GM18517 (cell line): ENCODE measurements around the gene CLSTN3.

Source experiments
- ATAC-seq: cut with Tn5 transposase; IDR thresholded peaks from one replicate; pipeline ENCODE4 v1.9.1; 2021; ENCODE audit warnings: mild to moderate bottlenecking, moderate library complexity; ENCODE audit not compliant: unreplicated experiment

Gene CLSTN3

DNA sequence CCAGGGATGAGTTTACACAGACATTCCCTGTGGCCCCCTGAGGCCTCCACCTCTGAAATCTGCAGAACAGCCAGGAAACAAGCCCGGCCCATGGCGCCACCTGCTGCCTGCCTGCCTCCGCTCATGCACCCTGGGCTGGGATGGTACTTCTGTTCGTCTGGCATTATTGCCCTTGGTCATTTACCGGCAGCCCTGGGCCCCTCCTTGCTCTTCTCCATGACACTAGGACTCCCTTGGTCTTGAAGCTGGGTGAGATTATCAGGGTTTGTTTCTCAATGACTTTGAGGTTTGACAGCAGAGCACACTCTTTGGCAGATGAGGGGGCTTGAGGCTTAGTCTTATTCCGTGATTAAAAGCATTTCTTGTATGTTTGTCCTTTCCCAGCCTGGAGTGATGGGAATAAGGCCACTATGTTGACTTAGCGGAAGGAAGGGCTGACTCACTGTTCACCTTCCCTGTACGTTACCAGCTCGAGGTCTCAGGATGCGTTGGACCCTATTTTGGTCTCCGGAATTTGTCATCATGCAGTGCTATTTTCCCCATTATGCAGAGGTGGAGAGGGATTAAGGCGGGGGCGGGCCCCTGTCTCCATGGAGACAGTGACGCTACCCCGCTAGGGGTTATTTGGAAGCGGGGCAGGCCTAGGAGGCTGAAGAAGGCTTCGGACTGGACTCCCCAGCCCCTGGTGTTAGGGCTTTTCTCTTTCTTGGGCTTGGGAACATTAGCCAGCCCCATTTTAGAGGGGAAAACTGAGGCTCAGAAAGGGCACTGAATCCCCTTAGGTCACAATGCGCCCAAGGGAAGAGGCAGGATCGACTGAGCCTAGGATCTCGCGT, 58.6 kb downstream of the CLSTN3 start:
- ATAC-seq = peak; percentile 28

GRCh38 chr12:7189398-7190267, 59.5 kb downstream of the CLSTN3 start, which contains the start of gene PEX5:
Gene PEX5, plus strand, starts transcription at chr12:7189686. Its CDS starts 692 bp downstream, at chr12:7190378.
- peak; percentile 89 for ATAC-seq

- ATAC-seq = no peak
Measured at GRCh38 chr12:7190268-7191055, 60.3 kb downstream of the CLSTN3 start.

- ATAC-seq = no peak
Measured at GRCh38 chr12:7193674-7194073, 63.5 kb downstream of the CLSTN3 start.

- no peak for ATAC-seq
Measured at GRCh38 chr12:7197841-7198240, 67.7 kb downstream of the CLSTN3 start.

GRCh38 chr12:7203109-7203508, 72.9 kb downstream of the CLSTN3 start:
- no peak for ATAC-seq

- ATAC-seq = no peak
Measured at GRCh38 chr12:7205091-7205490, 74.9 kb downstream of the CLSTN3 start.

- ATAC-seq = no peak
Measured at GRCh38 chr12:7206691-7207090, 76.5 kb downstream of the CLSTN3 start.

DNA sequence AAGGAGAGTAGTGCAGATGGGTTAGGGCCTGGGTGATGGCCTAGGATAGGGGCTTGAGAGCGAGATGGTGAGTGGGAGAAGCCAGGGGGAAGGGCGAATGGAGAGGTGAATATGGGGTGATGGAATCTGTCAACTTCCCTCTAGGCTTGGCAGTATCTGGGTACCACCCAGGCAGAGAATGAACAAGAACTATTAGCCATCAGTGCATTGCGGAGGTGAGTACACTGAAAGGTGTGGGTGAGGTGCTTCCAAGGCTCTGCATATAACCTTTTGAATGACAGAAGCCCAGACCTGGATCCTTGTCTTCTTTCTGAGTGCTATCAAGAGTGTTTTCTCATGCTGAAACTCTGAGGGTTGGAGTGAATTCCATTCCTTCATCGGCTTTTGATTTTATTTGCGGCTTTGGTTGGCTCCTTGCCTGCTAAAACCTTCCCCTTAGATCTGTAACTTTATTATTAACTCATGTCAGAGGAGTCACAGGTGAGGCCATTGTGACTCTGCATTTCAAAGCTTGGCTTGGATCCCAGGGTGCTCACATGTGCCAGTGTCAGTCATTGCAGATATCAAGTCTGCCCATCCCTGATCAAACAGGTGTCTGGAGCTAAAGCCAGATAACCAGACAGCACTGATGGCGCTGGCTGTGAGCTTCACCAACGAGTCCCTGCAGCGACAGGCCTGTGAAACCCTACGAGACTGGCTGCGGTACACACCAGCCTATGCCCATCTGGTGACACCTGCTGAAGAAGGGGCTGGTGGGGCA, 77.9 kb downstream of the CLSTN3 start:
- ATAC-seq = no peak
